Activated naive CD8-positive, alpha-beta T cell treated with anti-CD3 and anti-CD28 coated beads, Interleukin-2, amount 50 U/mL, for 24 hours (primary cell): ENCODE measurements around the gene CDHR2.

ENCODE experiments used
- ATAC-seq: fragments of 150-1000 bp; cut with Tn5 transposase; one replicate; pipeline ENCODE4 v1.10.0; 2021
- DNase-seq: peaks from one replicate; pipeline ENCODE4 v3.0.0; 2021
- H3K27ac Mint-ChIP-seq: one replicate; pipeline ENCODE4 v1.8.0; 2021; ENCODE audit warnings: mild to moderate bottlenecking, mixed read lengths
- H3K27me3 Mint-ChIP-seq: one replicate; pipeline ENCODE4 v1.8.0; 2021; ENCODE audit warnings: mixed read lengths
- H3K36me3 Mint-ChIP-seq: one replicate; pipeline ENCODE4 v1.8.0; 2021; ENCODE audit warnings: low read depth, mixed read lengths
- H3K4me1 Mint-ChIP-seq: one replicate; pipeline ENCODE4 v1.8.0; 2021; ENCODE audit warnings: mixed read lengths
- H3K4me3 Mint-ChIP-seq: one replicate; pipeline ENCODE4 v1.8.0; 2021; ENCODE audit warnings: mild to moderate bottlenecking, moderate library complexity, mixed read lengths
- H3K9me3 Mint-ChIP-seq: one replicate; pipeline ENCODE4 v1.8.0; 2021; ENCODE audit warnings: mixed read lengths

Gene CDHR2

DNA sequence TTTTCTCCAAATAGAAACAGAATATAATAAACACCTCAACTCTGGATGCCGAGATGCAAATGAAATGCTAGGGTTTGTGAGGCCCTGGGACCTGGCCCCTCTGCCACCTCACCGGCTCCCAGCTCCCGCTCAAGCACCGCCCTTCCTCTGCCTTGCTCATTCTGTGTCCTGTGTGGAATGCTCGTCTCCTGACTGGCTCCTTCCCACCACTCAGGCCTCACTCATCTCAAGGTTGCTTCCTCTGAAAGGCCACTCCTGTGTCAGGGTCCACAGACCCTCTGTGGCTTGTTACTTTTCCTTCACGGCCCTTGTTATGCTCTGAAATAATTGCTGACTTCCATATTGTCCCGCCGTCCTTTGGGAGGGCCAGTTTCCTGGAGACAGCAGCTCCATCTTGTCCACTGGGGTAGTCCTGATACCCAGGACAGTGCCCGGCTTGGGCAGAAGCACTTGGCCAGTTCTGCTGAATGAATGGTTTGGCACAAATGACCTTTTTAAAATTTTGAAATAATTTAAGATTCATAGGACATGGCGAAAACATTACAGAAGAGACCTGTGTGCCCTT, 27.4 kb upstream of the CDHR2 start:
- H3K27ac Mint-ChIP-seq: no peak overlapping the region
- H3K27me3 Mint-ChIP-seq: no peaks in the 10 kb centered on the region
- no peaks in the 10 kb centered on the region for H3K36me3 Mint-ChIP-seq
- DNase-seq (no peak), ATAC-seq (no peak)
- no peak overlapping the region for H3K4me3 Mint-ChIP-seq
- H3K4me1 Mint-ChIP-seq: peaks cover 14% of the 10 kb centered on the region
- no peaks in the 10 kb centered on the region for H3K9me3 Mint-ChIP-seq

DNA sequence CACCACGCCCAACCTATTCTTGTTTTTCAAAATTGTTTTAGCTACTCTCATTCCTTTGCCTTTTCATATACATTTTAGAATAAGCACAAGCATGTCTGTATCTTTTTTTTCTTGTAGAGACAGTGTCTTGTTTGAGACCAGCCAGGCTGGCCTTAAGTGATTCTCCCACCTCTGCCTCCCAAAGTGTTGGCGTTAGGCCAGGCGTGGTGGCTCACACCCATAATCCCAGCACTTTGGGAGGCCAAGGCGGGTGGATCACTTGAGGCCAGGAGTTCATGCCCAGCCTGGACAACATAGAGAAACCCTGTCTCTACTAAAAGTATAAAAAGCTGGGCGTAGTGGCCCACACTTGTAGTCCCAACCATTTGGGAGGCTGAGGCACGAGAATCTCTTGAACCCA, 25.0 kb upstream of the CDHR2 start:
- peaks cover 3% of the 10 kb centered on the region for H3K36me3 Mint-ChIP-seq
- ATAC-seq: no peak
- no peak overlapping the region for H3K4me3 Mint-ChIP-seq
- H3K27ac Mint-ChIP-seq: no peak overlapping the region
- no peak for DNase-seq
- H3K9me3 Mint-ChIP-seq: no peaks in the 10 kb centered on the region
- no peaks in the 10 kb centered on the region for H3K27me3 Mint-ChIP-seq
- H3K4me1 Mint-ChIP-seq: peaks cover 25% of the 10 kb centered on the region

DNA sequence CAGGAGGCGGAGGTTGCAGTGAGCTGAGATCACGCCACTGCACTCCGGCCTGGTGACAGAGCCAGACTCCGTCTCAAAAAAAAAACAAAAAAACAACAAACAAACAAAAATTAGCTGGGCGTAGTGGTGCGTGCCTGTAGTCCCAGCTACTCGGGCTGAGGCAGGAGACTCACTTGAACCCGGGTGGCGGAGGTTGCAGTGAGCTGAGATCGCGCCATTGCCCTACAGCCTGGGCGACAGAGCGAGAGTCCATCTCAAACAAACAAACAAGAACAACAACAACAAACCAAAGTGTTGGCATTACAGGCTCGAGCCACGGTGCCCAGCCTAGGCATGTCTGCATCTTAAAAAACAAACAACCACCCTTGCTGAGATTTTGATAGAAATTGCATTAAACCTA, 24.2 kb upstream of the CDHR2 start:
- Mint-ChIP-seq H3K4me1 (peaks cover 32% of the 10 kb centered on the region), H3K4me3 (no peak overlapping the region), H3K27me3 (no peaks in the 10 kb centered on the region), H3K9me3 (no peaks in the 10 kb centered on the region), H3K36me3 (peaks cover 7% of the 10 kb centered on the region), H3K27ac (no peak overlapping the region)
- DNase-seq: no peak
- no peak for ATAC-seq

DNA sequence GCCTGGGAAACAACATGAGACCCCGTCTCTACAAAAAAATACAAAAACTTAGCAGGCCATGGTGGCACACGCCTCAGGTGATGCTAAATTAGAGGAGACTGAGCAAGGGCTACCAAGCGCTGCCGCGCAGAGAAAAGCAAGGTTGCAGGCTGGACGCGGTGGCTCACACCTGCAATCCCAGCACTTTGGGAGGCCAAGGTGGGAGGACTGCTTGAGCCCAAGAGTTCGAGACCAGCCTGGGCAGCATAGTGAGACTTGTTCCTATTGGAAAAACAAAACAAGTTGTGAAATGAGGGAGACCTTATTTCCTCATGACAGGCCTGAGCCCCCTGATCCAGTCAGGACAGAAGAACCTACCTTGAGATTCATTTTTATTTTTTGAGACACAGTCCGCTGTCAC, 23.5 kb upstream of the CDHR2 start:
- H3K4me1 Mint-ChIP-seq: peaks cover 32% of the 10 kb centered on the region

DNA sequence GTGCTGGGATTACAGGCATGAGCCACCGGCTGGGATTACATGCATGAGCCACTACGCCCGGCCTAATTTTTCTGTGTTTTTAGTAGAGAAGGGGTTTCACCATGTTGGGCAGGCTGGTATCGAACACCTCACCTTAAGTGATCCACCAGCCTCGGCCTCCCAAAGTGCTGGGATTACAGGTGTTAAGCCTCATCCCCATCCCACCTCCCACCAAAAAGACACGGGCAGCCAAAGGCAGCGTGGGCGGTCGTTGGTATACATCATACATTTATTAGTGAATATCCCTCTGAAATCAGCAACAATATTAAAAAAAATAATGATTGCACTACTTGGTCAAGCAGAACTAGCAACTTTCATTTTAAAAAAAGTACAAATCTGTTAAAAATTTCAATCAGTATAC, 22.7 kb upstream of the CDHR2 start:
- H3K36me3 Mint-ChIP-seq: peaks cover 11% of the 10 kb centered on the region
- no peak for ATAC-seq
- H3K4me1 Mint-ChIP-seq: peaks cover 38% of the 10 kb centered on the region
- no peaks in the 10 kb centered on the region for H3K9me3 Mint-ChIP-seq
- H3K27ac Mint-ChIP-seq: no peak overlapping the region
- H3K4me3 Mint-ChIP-seq: no peak overlapping the region
- DNase-seq: no peak
- no peaks in the 10 kb centered on the region for H3K27me3 Mint-ChIP-seq

More for the DNA sequence above, 23.5 kb upstream of the CDHR2 start:
- no peaks in the 10 kb centered on the region for H3K9me3 Mint-ChIP-seq
- ATAC-seq: no peak
- H3K27ac Mint-ChIP-seq: no peak overlapping the region
- H3K4me3 Mint-ChIP-seq: no peak overlapping the region
- DNase-seq: no peak
- no peaks in the 10 kb centered on the region for H3K27me3 Mint-ChIP-seq
- peaks cover 7% of the 10 kb centered on the region for H3K36me3 Mint-ChIP-seq

DNA sequence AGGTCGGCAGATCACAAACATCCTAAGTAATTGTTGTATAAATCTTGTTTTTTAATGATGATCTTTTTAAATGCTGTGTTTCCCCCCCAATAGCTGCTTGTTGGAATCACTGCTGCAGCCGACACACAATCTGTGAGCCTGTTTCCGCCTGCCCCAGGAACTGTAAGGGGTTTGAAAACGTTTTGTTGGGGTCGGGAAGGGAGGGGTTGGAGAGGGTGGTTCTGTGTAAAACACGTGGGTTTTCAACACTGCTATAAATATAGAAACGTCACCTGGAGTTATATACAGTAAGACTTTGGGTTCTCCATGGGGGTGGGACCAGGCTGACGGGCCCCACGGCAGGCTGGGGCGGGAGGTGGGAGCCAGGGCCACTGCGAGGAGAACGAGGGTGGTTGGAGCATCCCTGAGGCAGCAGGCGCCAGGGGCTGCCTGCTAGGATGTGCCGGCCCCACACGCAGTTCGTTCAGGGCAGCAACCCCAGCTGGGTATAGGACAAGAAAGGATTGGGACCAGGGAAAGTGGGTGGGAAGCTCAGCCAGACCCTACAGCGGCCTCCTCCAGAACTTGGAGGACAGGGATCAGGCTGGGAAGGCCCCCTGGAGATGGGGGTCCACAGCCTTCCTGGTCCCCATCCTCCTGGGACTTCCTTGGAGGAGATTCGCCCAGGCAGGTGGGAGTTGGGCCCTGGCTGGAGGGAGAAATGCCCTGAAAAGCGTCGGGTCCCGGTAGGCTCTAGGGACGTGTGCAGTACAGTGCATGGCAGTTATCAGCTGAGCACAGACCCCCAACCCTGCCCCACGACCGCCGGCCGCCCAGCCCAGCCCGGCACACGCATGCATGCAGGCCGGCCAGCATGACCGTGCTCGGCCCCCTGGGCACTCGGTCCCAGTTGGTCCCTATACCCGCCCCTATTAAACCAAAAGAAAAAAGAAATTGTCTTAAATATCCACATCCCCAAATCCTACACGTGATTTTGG, 21.6 kb upstream of the CDHR2 start:
- Mint-ChIP-seq H3K27me3 (no peaks in the 10 kb centered on the region), H3K4me3 (no peak overlapping the region), H3K4me1 (peaks cover 41% of the 10 kb centered on the region), H3K36me3 (peaks cover 11% of the 10 kb centered on the region), H3K27ac (no peak overlapping the region), H3K9me3 (no peaks in the 10 kb centered on the region)
- DNase-seq (no peak), ATAC-seq (no peak)

DNA sequence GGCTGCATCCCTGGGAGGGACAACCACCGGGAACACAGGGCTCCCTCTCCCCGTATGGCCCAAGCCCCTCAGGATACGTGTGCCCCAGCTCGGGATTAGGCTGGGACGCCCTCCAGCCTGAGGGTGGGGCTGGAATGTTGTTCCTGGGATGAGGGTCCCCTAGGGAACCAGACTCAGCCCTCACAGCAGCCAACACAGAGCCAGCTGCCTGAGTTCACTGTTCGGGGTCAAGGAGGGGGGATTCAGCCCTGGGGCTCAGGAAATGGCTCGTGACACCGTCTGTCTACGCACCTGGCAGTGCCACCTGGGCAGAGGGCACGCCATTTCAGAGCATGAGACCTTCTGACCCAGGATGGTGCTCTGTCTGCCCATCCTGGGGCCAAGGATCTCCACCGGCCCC, 20.8 kb upstream of the CDHR2 start:
- ATAC-seq (no peak), DNase-seq (no peak)
- H3K27me3 Mint-ChIP-seq: no peaks in the 10 kb centered on the region
- H3K4me1 Mint-ChIP-seq: peaks cover 41% of the 10 kb centered on the region
- H3K4me3 Mint-ChIP-seq: no peak overlapping the region
- H3K9me3 Mint-ChIP-seq: no peaks in the 10 kb centered on the region
- no peak overlapping the region for H3K27ac Mint-ChIP-seq
- peaks cover 11% of the 10 kb centered on the region for H3K36me3 Mint-ChIP-seq

DNA sequence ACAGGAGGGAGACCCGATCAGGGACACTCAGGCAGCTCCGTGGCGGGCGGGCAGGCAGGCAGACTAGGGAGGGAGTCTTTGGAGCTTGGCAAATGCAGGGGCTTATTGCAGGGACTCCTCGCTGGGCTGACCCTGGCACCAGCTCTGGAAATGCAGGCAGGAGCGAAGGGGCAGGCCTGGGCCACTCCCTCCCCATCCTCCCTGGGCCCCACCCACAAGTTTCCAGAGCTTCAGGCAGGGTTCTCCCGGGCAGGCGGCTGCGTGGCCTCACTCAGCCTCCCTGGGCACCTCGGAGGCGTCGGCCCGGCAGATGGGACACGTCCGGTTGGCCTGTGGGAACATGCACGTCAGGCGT, 20.4 kb upstream of the CDHR2 start:
- peaks cover 11% of the 10 kb centered on the region for H3K36me3 Mint-ChIP-seq
- no peak overlapping the region for H3K27ac Mint-ChIP-seq
- no peaks in the 10 kb centered on the region for H3K27me3 Mint-ChIP-seq
- DNase-seq (no peak), ATAC-seq (no peak)
- H3K4me3 Mint-ChIP-seq: no peak overlapping the region
- peaks cover 45% of the 10 kb centered on the region for H3K4me1 Mint-ChIP-seq
- no peaks in the 10 kb centered on the region for H3K9me3 Mint-ChIP-seq

DNA sequence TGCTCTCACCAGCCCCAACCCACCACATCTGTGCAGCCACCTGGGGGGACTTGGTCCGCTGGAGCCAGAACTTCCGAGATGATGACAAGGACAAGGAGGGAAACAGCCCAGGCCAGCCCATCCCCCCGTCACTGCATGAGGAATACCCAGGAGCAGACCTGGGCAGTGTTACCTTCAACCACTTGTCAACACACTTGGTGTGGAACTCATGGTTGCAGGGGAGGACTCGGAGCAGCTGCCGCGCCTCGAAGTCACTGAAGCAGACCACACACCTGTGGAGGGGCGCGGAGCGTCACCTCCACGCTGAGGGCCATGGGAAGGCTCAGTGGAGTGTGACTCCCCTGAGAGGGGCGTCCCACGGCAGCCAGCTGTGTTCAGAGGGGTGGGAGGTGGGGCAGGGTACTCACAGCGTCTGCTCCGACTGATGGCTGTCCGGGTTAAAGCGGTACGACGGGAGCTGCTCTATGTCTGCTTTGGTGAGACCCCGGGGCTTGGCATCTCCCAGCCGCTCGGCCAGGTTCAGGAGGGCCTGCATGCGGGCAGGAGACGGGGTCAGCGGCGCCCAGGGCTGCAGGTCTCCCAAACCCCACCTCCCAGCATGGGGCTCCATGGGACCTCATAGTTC, 19.9 kb upstream of the CDHR2 start:
- no peak for ATAC-seq
- H3K9me3 Mint-ChIP-seq: no peaks in the 10 kb centered on the region
- H3K27ac Mint-ChIP-seq: peak overlapping the region; percentile 76
- DNase-seq: no peak
- no peaks in the 10 kb centered on the region for H3K27me3 Mint-ChIP-seq
- no peak overlapping the region for H3K4me3 Mint-ChIP-seq
- peaks cover 50% of the 10 kb centered on the region for H3K4me1 Mint-ChIP-seq
- H3K36me3 Mint-ChIP-seq: peaks cover 11% of the 10 kb centered on the region

DNA sequence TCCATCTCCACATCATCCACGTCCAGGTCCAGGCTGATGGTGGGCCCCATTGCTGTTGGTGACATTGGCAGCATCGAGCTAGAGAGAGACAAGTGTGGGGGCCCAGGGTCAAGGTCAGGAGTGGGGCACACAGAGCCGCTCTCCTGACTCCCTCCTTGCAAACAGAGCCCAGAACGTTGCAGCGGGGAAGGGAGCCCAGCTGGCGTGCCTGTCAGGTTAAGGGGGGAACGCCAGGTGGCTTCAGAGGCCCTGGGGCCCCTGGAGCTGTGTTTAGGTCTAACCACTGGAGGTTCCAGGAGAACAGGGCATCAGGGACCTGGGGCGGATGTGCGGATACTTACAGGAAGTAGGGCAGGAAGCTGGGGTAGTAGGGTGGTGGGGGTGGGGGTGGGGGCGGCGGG, 19.4 kb upstream of the CDHR2 start:
- H3K27ac Mint-ChIP-seq: peak overlapping the region; percentile 76
- H3K9me3 Mint-ChIP-seq: no peaks in the 10 kb centered on the region
- peak overlapping the region; percentile 45 for H3K4me3 Mint-ChIP-seq
- peaks cover 11% of the 10 kb centered on the region for H3K36me3 Mint-ChIP-seq
- no peaks in the 10 kb centered on the region for H3K27me3 Mint-ChIP-seq
- DNase-seq (peak; percentile 42), ATAC-seq (no peak)
- peaks cover 55% of the 10 kb centered on the region for H3K4me1 Mint-ChIP-seq

DNA sequence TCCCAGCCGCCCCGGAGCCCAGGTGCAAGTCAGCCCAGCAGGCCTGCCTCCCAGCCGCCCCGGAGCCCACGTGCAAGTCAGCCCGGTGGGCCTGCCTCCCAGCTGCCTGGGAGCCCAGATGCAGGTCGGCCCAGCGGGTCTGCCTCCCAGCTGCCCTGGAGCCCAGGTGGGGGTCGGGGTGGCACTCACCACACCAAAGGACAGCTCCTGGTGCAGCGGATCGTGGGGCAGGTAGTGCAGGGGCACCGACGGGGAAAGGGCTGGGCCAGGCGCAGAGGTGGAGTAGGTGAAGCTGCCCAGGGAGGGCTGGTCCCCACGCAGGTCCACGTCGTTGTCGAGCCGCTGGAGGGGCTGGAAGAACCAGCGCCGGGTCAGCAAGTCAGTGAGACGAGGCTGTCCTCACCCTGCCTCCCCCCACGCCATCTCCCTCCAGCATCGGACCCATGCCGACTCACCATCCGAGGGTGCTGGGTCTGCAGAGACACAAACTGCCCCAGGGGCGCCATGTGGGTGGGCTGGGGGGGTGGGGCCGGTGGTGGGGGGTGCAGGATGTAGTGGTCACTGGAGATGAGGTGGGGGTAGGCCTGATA, 18.7 kb upstream of the CDHR2 start:
- Mint-ChIP-seq H3K4me1 (peaks cover 61% of the 10 kb centered on the region), H3K27ac (no peak overlapping the region), H3K27me3 (no peaks in the 10 kb centered on the region), H3K9me3 (no peaks in the 10 kb centered on the region), H3K4me3 (peak overlapping the region; percentile 26), H3K36me3 (peaks cover 15% of the 10 kb centered on the region)
- DNase-seq (no peak), ATAC-seq (no peak)

DNA sequence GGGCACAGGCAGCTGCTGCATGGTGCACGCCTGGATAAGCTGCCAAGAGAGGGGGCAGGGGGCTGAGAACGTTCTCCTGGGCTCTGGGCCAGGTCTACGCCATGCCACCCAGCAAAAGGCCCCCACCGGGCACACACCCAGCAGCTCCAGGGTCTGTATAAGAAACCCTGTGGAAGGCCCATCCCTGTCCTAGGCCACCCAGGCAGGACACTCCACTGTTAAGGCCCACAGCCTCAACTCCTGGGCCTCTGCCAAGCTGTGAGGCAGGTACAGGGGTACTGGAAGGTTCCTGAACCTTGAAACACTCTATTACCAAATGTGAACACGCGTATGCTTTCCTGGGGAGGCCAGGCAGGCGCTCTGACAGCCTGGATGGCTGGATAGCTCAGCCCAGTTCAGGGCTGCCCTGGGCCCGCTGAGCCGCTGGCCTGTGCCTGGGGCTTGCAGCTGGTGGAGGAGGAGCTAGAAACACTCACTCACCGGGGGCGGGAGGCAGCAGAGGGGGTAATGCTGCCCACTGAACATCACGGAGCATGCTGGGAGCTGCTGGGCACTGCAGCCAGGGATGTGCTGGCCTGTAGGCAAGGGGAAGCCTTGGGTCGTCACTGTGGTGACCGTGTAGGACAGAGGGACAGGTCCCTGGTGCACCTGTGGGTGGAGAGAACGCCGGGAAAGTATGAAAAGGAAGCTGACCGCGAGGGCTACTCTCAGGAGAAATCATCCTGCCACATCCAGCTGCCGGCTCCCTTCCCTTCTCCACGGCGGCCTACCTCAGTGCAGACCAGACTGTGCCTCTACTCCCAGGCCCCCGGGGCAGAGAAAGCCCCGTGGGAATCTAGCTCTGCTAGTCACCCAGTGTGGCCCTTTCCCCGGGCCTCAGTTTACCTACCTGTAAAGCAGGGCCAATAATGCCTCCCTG, 17.9 kb upstream of the CDHR2 start:
- peak overlapping the region; percentile 59 for H3K27ac Mint-ChIP-seq
- H3K4me1 Mint-ChIP-seq: peaks cover 63% of the 10 kb centered on the region
- ATAC-seq: peak; percentile 27

DNA sequence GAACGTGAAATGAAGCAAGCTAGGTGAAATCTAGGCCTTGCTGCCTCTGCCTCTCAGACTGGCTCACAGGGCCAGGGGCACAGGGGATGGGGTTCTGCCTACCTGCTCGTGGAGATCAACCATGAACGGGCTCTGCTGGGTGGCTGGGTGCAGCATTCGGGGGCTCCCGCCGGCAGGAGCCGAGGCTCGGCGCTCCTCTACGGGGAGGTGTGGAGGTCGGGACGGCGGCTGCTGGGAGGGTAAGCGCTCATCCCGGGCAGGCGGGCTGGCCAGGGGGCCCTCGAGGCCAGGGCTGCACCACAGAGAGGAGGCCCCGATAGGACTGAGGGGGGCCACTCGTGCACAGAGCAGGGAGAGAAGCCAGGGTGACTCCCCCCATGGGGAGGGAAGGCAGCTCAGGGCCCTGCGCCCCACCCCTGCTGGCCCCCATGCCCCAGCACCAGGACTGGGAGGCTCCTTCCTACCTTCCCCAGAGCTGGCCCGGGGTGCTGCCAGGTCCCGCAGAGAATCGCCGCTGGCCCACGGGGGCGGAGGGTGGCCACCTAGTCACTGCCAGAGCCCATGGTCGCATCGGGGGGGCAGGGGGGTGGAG, 17.1 kb upstream of the CDHR2 start:
- Mint-ChIP-seq H3K4me3 (peak overlapping the region; percentile 35), H3K9me3 (no peaks in the 10 kb centered on the region), H3K27ac (peak overlapping the region; percentile 59), H3K27me3 (no peaks in the 10 kb centered on the region), H3K36me3 (peaks cover 18% of the 10 kb centered on the region), H3K4me1 (peaks cover 62% of the 10 kb centered on the region)
- ATAC-seq (no peak), DNase-seq (no peak)

More for the DNA sequence above, 17.9 kb upstream of the CDHR2 start:
- peak; percentile 41 for DNase-seq
- H3K36me3 Mint-ChIP-seq: peaks cover 18% of the 10 kb centered on the region
- H3K4me3 Mint-ChIP-seq: peak overlapping the region; percentile 35
- H3K9me3 Mint-ChIP-seq: no peaks in the 10 kb centered on the region
- no peaks in the 10 kb centered on the region for H3K27me3 Mint-ChIP-seq
